ENCODE results near the gene ABCA13.

ABCA13 gene

DNA sequence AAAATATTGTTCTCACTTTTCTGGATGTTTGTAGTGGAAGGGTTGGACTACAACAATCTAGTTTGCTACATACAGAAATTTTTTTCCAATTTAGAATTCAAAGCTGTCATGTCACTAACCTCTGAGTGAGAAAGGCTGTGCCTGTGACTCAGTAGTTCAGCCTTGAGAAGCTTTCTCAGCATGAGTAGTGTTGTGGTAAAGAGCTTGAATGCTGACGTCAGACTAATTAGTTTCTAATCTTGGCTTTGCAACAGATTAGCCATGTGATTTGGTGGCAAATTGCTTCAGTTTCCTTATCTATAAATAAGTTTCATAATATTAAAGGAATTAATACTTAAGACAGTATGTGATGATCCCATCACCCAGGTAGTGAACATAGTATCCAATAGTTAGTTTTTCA is 83.8 kb downstream of the ABCA13 start:
- peaks cover 3% of the 10 kb centered on the region for H3K9me3 ChIP-seq (ENCODE audit: control insufficient read depth, low read length)
- H2AFZ ChIP-seq = no peak overlapping the region
- TF ChIP-seq, protein P1, sequence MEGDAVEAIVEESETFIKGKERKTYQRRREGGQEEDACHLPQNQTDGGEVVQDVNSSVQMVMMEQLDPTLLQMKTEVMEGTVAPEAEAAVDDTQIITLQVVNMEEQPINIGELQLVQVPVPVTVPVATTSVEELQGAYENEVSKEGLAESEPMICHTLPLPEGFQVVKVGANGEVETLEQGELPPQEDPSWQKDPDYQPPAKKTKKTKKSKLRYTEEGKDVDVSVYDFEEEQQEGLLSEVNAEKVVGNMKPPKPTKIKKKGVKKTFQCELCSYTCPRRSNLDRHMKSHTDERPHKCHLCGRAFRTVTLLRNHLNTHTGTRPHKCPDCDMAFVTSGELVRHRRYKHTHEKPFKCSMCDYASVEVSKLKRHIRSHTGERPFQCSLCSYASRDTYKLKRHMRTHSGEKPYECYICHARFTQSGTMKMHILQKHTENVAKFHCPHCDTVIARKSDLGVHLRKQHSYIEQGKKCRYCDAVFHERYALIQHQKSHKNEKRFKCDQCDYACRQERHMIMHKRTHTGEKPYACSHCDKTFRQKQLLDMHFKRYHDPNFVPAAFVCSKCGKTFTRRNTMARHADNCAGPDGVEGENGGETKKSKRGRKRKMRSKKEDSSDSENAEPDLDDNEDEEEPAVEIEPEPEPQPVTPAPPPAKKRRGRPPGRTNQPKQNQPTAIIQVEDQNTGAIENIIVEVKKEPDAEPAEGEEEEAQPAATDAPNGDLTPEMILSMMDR (IDR thresholded peaks at IDR 0.05) = no peak
- H3K4me3 ChIP-seq (ENCODE audit: low read depth, low read length) = no peak overlapping the region
- H3K27me3 ChIP-seq (ENCODE audit: control insufficient read depth, insufficient read depth, low read length) = no peaks in the 10 kb centered on the region
- H3K4me1 ChIP-seq = no peaks in the 10 kb centered on the region
- no peaks in the 10 kb centered on the region for H3K79me2 ChIP-seq
- no peak overlapping the region for H3K9ac ChIP-seq
- no peak overlapping the region for H3K4me2 ChIP-seq (ENCODE audit: low read length)
- no peaks in the 10 kb centered on the region for H3K36me3 ChIP-seq (ENCODE audit: control insufficient read depth, insufficient read depth, low read length)
- no peak overlapping the region for H3K27ac ChIP-seq

DNA sequence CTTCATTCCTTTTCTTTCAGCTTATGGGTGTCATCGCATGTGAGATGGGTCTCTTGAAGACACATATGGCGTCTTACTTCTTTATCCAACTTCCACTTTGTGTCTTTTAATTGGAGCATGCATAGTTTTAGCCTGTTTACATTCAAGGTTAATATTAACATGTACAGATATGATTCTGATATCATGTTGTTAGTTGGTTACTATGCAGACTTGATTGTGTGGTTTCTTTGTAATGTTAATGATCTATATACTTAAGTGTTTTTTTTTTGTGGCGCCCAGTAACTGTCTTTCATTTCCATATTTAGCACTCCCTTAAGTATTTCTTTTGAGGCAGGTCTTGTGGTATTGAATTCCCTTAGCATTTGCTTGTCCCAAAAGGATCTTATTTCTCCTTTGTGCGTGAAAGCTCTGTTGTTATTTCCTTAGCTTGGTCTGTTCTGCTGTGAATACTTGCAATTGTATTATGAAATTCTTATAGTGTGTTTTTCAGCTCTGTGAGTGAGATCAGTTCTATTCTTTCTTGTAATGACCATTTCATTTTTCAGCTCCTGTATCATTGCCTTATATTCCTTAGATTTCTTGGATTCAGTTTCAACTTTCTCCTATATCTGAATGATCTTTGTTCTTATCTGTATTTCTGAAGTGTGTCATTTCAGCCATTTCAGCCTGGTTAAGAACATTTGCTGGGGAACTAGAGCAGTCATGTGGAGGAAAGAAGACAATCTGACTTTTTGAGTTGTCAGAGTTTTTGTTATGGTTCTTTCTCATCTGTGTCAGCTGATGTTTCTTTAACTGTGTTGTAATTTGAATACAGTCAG is 88.4 kb downstream of the ABCA13 start:
- H3K9ac ChIP-seq = no peak overlapping the region
- no peaks in the 10 kb centered on the region for H3K79me2 ChIP-seq
- no peaks in the 10 kb centered on the region for H3K4me1 ChIP-seq
- H3K27ac ChIP-seq = no peak overlapping the region
- H3K36me3 ChIP-seq (ENCODE audit: control insufficient read depth, insufficient read depth, low read length) = no peaks in the 10 kb centered on the region
- no peak overlapping the region for H3K4me2 ChIP-seq (ENCODE audit: low read length)
- H3K4me3 ChIP-seq (ENCODE audit: low read depth, low read length) = no peak overlapping the region
- H3K9me3 ChIP-seq (ENCODE audit: control insufficient read depth, low read length) = peaks cover 3% of the 10 kb centered on the region
- TF ChIP-seq, protein P1 (IDR thresholded peaks at IDR 0.05) = no peak
- no peak overlapping the region for H2AFZ ChIP-seq
- no peaks in the 10 kb centered on the region for H3K27me3 ChIP-seq (ENCODE audit: control insufficient read depth, insufficient read depth, low read length)

DNA sequence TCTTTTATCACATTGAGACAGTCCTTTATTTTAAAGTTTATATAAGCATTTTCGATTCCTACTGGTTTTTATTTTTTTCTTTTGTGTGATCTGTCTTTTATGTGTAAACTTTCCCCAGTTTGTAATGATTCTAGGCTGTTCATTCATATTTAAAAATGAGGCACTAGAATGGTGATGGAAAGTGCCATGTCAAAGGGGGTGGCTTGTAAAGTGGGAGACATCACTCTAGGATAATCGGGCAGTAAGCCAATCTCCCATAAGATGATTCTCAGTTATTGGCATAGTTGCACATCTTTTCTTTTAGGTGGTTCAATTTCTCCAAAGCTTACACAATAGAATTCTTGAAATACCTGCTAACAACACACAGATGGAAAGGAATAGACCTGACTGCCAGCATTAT is 90.4 kb downstream of the ABCA13 start:
- Histone ChIP-seq H3K27ac (no peak overlapping the region), H3K9me3 (ENCODE audit: control insufficient read depth, low read length) (peaks cover 3% of the 10 kb centered on the region), H3K27me3 (ENCODE audit: control insufficient read depth, insufficient read depth, low read length) (no peaks in the 10 kb centered on the region), H3K4me3 (ENCODE audit: low read depth, low read length) (no peak overlapping the region), H3K79me2 (no peaks in the 10 kb centered on the region), H3K4me1 (no peaks in the 10 kb centered on the region), H2AFZ (no peak overlapping the region), H3K36me3 (ENCODE audit: control insufficient read depth, insufficient read depth, low read length) (no peaks in the 10 kb centered on the region), H3K9ac (no peak overlapping the region), H3K4me2 (ENCODE audit: low read length) (no peak overlapping the region)
- TF ChIP-seq, protein P1 (IDR thresholded peaks at IDR 0.05) = no peak

DNA sequence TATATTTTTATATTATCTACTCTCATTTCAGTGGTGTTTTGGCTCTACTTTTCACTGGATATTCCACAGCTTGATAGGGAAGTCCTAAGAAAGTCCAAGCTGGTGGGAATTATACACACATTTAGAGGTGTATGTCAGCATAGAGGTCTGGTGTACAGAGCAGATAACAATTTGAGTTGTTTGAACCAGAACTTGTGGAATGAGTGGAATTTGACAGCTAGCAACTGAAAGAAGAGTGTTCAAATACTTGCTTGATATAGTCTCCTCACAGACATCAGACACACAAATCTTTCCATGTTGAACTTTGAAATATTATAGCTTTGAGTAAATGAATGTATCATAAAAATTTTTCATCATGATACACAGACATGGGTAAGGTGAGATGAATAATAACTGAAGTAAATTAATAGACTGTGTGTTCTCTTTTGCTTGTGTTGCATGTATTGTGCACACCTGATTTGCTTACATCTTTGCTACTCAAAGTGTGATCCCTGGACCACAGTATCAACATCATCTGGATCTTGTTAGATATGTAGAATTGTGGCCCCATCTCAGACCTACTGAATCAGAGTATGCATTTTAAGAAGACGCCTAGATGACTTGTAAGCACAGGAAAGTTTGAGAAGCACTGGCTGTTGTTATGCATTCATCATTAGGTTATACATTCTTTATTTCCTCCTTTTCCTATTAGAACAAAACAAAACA is 91.5 kb downstream of the ABCA13 start:
- H3K27me3 ChIP-seq (ENCODE audit: control insufficient read depth, insufficient read depth, low read length) = no peaks in the 10 kb centered on the region
- H3K4me1 ChIP-seq = no peaks in the 10 kb centered on the region
- H3K36me3 ChIP-seq (ENCODE audit: control insufficient read depth, insufficient read depth, low read length) = no peaks in the 10 kb centered on the region
- H3K9me3 ChIP-seq (ENCODE audit: control insufficient read depth, low read length) = no peaks in the 10 kb centered on the region
- H3K79me2 ChIP-seq = no peaks in the 10 kb centered on the region
- no peak overlapping the region for H3K4me3 ChIP-seq (ENCODE audit: low read depth, low read length)
- H2AFZ ChIP-seq = no peak overlapping the region
- no peak overlapping the region for H3K9ac ChIP-seq
- no peak overlapping the region for H3K27ac ChIP-seq
- TF ChIP-seq, protein P1 (IDR thresholded peaks at IDR 0.05) = no peak
- no peak overlapping the region for H3K4me2 ChIP-seq (ENCODE audit: low read length)

Measured in parathyroid adenoma (tissue), 2 donors.